NCI-H2196 (cell line): ENCODE data around the gene PVALEF.

Experiments
- DNase-seq: peaks from one replicate; lab custom pipeline; 2025; ENCODE audit not compliant: unreplicated experiment; lab: John Stamatoyannopoulos, UW

PVALEF gene

GRCh38 chr17:81180836-81181810, 15.8 kb downstream of the PVALEF start:
- no peak for DNase-seq

- no peak for DNase-seq
Measured at GRCh38 chr17:81181811-81182185, 16.5 kb downstream of the PVALEF start.

GRCh38 chr17:81182596-81182995, 17.3 kb downstream of the PVALEF start:
- DNase-seq = no peak

GRCh38 chr17:81183316-81183715, 18.0 kb downstream of the PVALEF start:
- no peak for DNase-seq

- no peak for DNase-seq
Measured at GRCh38 chr17:81183807-81184206, 18.5 kb downstream of the PVALEF start.

GRCh38 chr17:81184555-81184954, 19.2 kb downstream of the PVALEF start:
- no peak for DNase-seq

GRCh38 chr17:81186203-81186602, 20.9 kb downstream of the PVALEF start:
- DNase-seq = no peak

- DNase-seq = no peak
Measured at GRCh38 chr17:81187120-81187519, 21.8 kb downstream of the PVALEF start.

GRCh38 chr17:81187586-81188490, 22.5 kb downstream of the PVALEF start:
- DNase-seq = no peak

- no peak for DNase-seq
Measured at GRCh38 chr17:81188491-81188840, 23.2 kb downstream of the PVALEF start.

GRCh38 chr17:81189016-81189415, 23.7 kb downstream of the PVALEF start:
- DNase-seq = no peak

- no peak for DNase-seq
Measured at GRCh38 chr17:81189670-81190530, 24.6 kb downstream of the PVALEF start.

- no peak for DNase-seq
Measured at GRCh38 chr17:81190591-81190990, 25.3 kb downstream of the PVALEF start.

- DNase-seq = no peak
Measured at GRCh38 chr17:81191116-81191515, 25.8 kb downstream of the PVALEF start.

GRCh38 chr17:81191646-81192045, 26.3 kb downstream of the PVALEF start:
- no peak for DNase-seq

- DNase-seq = no peak
Measured at GRCh38 chr17:81192386-81193050, 27.2 kb downstream of the PVALEF start.

GRCh38 chr17:81193051-81193410, 27.7 kb downstream of the PVALEF start:
- DNase-seq = no peak

GRCh38 chr17:81193470-81194224, 28.3 kb downstream of the PVALEF start:
- no peak for DNase-seq

- DNase-seq = no peak
Measured at GRCh38 chr17:81194225-81194760, 29.0 kb downstream of the PVALEF start.
